OCI-LY7 (cell line): ENCODE data around the gene GMEB2. TPM values are rescaled to one million over a fixed set of nuclear protein-coding genes. Genes with fewer than 3 reads are reported as not detected.

Source experiments
- BruUV-seq: library from RNA; stranded (reverse); fragments of 400-500 nt; replicated peaks from 2 replicates; lab custom pipeline; 2021; lab: Mats Ljungman, UMichigan
- CTCF ChIA-PET: fragments of 300-600 bp; sonication (Branson Sonifier 250); formaldehyde crosslinking; loops from one replicate; lab custom pipeline; 2022; ENCODE audit warnings: antibody characterized with exemption; ENCODE audit not compliant: unreplicated experiment; lab: Charles Lee
- POLR2A ChIA-PET: fragments of 300-600 bp; sonication (Branson Sonifier 250); formaldehyde crosslinking; loops from one replicate; lab custom pipeline; 2022; ENCODE audit warnings: antibody characterized with exemption; lab: Charles Lee
- DNase-seq: peaks from one replicate; pipeline ENCODE4 v3.0.0-alpha.2; 2015; ENCODE audit warnings: low spot score
- H2AFZ ChIP-seq: fragments of 200-600 bp; sonication (generic), shearing (Covaris generic); 2 replicates; pipeline ENCODE4 v1.6.1; 2014; ENCODE audit warnings: mild to moderate bottlenecking, antibody characterized with exemption, low read length, moderate library complexity
- H3K27ac ChIP-seq: fragments of 200-600 bp; sonication (generic); 2 replicates; pipeline ENCODE4 v1.5.1; 2014; ENCODE audit warnings: mixed run types, low read depth, mild to moderate bottlenecking, moderate library complexity, low read length, inconsistent platforms; ENCODE audit not compliant: poor library complexity, severe bottlenecking
- H3K36me3 ChIP-seq: fragments of 200-600 bp; sonication (generic); 2 replicates; pipeline ENCODE4 v1.6.1; 2014; ENCODE audit warnings: mild to moderate bottlenecking, antibody characterized with exemption, low read length, moderate library complexity, mixed read lengths; ENCODE audit not compliant: insufficient read depth
- H3K4me1 ChIP-seq: fragments of 200-600 bp; sonication (generic); 2 replicates; pipeline ENCODE4 v1.5.1; 2014; ENCODE audit warnings: mild to moderate bottlenecking, low read length; ENCODE audit not compliant: insufficient read depth, poor library complexity, severe bottlenecking
- H3K4me2 ChIP-seq: fragments of 200-600 bp; sonication (generic); 2 replicates; pipeline ENCODE4 v1.6.1; 2014; ENCODE audit warnings: mild to moderate bottlenecking, low read length
- H3K4me3 ChIP-seq: fragments of 200-600 bp; sonication (generic); 2 replicates; pipeline ENCODE4 v1.5.1; 2014; ENCODE audit warnings: mild to moderate bottlenecking, low read depth, low read length; ENCODE audit not compliant: poor library complexity, severe bottlenecking
- H3K79me2 ChIP-seq: fragments of 200-600 bp; sonication (generic); 2 replicates; pipeline ENCODE4 v1.6.1; 2016; ENCODE audit warnings: low read depth, mild to moderate bottlenecking, low read length, moderate library complexity, mixed read lengths; ENCODE audit not compliant: insufficient read depth
- H3K9me2 ChIP-seq: fragments of 200-600 bp; sonication (generic); 2 replicates; pipeline ENCODE4 v1.6.1; 2016; ENCODE audit warnings: mild to moderate bottlenecking, low read length, mixed read lengths; ENCODE audit not compliant: insufficient read depth
- H3K9me3 ChIP-seq: fragments of 200-600 bp; sonication (generic); 2 replicates; pipeline ENCODE4 v1.6.1; 2014; ENCODE audit warnings: mild to moderate bottlenecking, mixed run types, low read length, mixed read lengths
- H4K20me1 ChIP-seq: fragments of 200-600 bp; sonication (generic); 2 replicates; pipeline ENCODE4 v1.6.1; 2014; ENCODE audit warnings: mild to moderate bottlenecking, antibody characterized with exemption, low read length, moderate library complexity, mixed read lengths; ENCODE audit not compliant: insufficient read depth
- EZH2phosphoT487 ChIP-seq: fragments of 200-600 bp; sonication (generic); IDR thresholded peaks from 2 replicates; pipeline ENCODE4 v1.6.1; 2018; ENCODE audit warnings: low read depth, borderline replicate concordance, mild to moderate bottlenecking, mixed run types, antibody characterized with exemption, low read length, moderate library complexity, mixed read lengths
- intact Hi-C: fragments of 100-400 bp; cut with micrococcal nuclease; formaldehyde crosslinking; loops from one replicate; pipeline ENCODE4 v1.10.0; 2022; ENCODE audit not compliant: unreplicated experiment
- total RNA-seq, 2 experiments: library from RNA; depleted of rRNA in 1 of 2; stranded (reverse); fragments of >200 nt in 1 of 2; shearing (Covaris generic) in 1 of 2; gene quantifications; 2 replicates each; pipeline ENCODE4 v1.2.3, GENCODE V29; 2014 to 2022
- TF ChIP-seq, protein P1 (sequence below): fragments of 200-600 bp; sonication (generic); conservative IDR thresholded peaks from 2 replicates; pipeline ENCODE4 v1.5.1; 2014; ENCODE audit warnings: mild to moderate bottlenecking, antibody characterized with exemption, low read length, moderate library complexity, mixed read lengths

The GMEB2 gene
- total RNA-seq, 2 experiments from 2014 or later: 15.6 TPM

DNA sequence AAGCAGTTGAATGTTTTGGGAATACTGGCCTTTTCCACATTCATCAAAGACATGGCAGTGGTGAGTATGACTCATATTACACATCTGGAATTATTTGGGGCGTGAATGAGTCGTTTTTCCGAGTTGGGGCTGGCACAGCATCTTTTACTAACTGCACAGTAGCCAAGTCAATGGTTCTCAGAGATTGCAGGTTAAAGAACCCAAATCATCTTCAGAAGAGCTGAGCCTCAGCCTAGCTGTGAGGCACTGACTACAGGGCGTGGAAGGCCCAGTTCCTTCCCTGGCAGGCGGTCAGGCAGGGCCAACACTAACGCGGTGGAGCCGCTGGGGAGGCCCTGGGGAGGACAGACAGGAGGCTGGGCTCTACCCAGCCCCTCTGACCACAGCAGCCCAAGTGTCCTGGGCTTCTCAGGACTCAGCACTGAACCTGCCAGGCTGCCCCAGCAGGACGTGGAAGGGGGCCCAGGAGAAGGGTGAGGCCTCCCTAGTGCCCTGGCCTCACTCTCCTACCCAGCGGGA, 32.8 kb downstream of the GMEB2 start:
- Histone ChIP-seq H3K9me3 (no peaks in the 10 kb centered on the region), H3K4me2 (no peak overlapping the region), H3K9me2 (no peaks in the 10 kb centered on the region), H3K27ac (no peak overlapping the region), H4K20me1 (no peaks in the 10 kb centered on the region), H3K79me2 (no peaks in the 10 kb centered on the region), H3K4me1 (no peaks in the 10 kb centered on the region), H3K4me3 (no peak overlapping the region), H3K36me3 (peaks cover 28% of the 10 kb centered on the region), H2AFZ (no peak overlapping the region)
- POLR2A ChIA-PET: no interaction called here
- TF ChIP-seq, protein P1, sequence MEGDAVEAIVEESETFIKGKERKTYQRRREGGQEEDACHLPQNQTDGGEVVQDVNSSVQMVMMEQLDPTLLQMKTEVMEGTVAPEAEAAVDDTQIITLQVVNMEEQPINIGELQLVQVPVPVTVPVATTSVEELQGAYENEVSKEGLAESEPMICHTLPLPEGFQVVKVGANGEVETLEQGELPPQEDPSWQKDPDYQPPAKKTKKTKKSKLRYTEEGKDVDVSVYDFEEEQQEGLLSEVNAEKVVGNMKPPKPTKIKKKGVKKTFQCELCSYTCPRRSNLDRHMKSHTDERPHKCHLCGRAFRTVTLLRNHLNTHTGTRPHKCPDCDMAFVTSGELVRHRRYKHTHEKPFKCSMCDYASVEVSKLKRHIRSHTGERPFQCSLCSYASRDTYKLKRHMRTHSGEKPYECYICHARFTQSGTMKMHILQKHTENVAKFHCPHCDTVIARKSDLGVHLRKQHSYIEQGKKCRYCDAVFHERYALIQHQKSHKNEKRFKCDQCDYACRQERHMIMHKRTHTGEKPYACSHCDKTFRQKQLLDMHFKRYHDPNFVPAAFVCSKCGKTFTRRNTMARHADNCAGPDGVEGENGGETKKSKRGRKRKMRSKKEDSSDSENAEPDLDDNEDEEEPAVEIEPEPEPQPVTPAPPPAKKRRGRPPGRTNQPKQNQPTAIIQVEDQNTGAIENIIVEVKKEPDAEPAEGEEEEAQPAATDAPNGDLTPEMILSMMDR: no peak
- TF ChIP-seq EZH2phosphoT487: no peak
- no TSS peak for BruUV-seq
- intact Hi-C loops: no loop called here
- CTCF ChIA-PET: no interaction called here
- DNase-seq: no peak

DNA sequence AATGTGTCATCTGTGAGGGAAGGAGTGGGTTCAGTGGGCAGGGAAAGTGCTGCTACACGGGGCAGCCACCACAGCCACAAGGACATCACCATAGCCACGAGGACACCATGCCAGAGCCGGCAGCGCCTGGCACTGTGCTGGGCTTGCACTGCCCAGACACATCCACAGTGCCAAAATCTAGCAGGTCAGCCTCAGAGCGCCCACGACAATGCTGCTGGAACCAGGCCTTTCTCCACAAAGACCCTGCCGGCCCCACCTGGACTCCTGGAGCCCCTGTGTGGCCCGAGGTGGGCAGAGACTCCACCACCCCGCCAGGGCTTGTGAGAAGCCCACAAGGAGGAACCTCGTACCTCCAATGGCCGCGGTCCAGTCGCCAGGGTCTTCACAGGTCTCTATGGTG, 34.2 kb downstream of the GMEB2 start:
- ChIA-PET CTCF (no interaction called here), POLR2A (no interaction called here)
- H3K4me2 ChIP-seq: no peak overlapping the region
- no peaks in the 10 kb centered on the region for H3K9me3 ChIP-seq
- H3K27ac ChIP-seq: no peak overlapping the region
- BruUV-seq: no TSS peak
- no peaks in the 10 kb centered on the region for H3K79me2 ChIP-seq
- no peak overlapping the region for H2AFZ ChIP-seq
- peaks cover 28% of the 10 kb centered on the region for H3K36me3 ChIP-seq
- H3K4me1 ChIP-seq: no peaks in the 10 kb centered on the region
- no peaks in the 10 kb centered on the region for H3K9me2 ChIP-seq
- no peaks in the 10 kb centered on the region for H4K20me1 ChIP-seq
- TF ChIP-seq, protein P1: no peak
- no peak for TF ChIP-seq EZH2phosphoT487
- intact Hi-C loops: no loop called here
- no peak overlapping the region for H3K4me3 ChIP-seq
- DNase-seq: no peak

DNA sequence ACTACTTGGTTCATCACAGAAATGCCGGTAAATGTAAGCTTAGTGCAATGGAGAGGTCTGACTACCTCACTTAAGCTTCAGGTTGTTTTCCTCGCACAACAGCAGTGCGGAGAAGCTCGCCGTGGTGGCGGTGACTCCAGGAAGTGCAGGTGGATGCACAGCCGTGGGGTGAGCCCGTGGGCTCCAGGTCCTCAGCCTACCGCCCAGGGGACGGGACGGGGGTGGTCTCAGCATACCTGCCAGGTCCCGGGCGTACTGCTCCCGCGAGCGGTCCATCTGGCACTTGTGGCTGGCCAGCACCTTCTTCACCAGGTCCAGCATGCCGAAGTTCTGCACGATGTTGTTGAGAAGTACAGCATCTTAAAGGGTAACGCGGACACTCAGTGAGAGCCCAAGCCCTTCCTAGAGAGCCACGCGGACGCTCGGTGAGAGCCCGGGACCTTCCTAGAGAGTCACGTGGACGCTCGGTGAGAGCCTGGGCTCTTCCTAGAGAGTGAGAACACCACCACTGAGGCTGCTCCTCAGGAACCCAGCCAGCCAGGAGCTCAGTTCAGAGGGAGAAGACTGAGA, 35.0 kb downstream of the GMEB2 start:
- no peak for DNase-seq
- Histone ChIP-seq H3K4me1 (no peaks in the 10 kb centered on the region), H3K4me2 (no peak overlapping the region), H4K20me1 (no peaks in the 10 kb centered on the region), H2AFZ (no peak overlapping the region), H3K9me3 (no peaks in the 10 kb centered on the region), H3K27ac (no peak overlapping the region), H3K9me2 (no peaks in the 10 kb centered on the region), H3K36me3 (peaks cover 24% of the 10 kb centered on the region), H3K79me2 (no peaks in the 10 kb centered on the region), H3K4me3 (no peak overlapping the region)
- TF ChIP-seq, protein P1: no peak
- no peak for TF ChIP-seq EZH2phosphoT487
- CTCF ChIA-PET: no interaction called here
- BruUV-seq: no TSS peak
- POLR2A ChIA-PET: no interaction called here
- intact Hi-C loops: no loop called here
